T-helper 1 cell treated with Interleukin-12 subunit alpha and Interleukin-12 subunit beta and Interleukin-4 antibody, amounts not matched to agents 30 ng/mL and 1 ng/mL, for 36 hours (primary cell): ENCODE measurements around the gene ZFYVE19. TPM values are rescaled to one million over a fixed set of nuclear protein-coding genes. Genes with fewer than 3 reads are reported as not detected.
"Not testable (repeated sequence)": the region's sequence is repeated elsewhere in the genome, so short reads cannot be mapped to it uniquely, and the experiment has no call there.

Source experiments
- intact Hi-C: fragments of 100-400 bp; cut with micrococcal nuclease; formaldehyde crosslinking; loops from one replicate; pipeline ENCODE4 v1.15.1; 2024
- total RNA-seq: library from RNA; stranded (reverse); gene quantifications from 2 replicates; pipeline ENCODE4 v1.2.3, GENCODE V29; 2022

Gene ZFYVE19
- total RNA-seq, 1 donor from 2014 or later: 33.8 TPM

DNA sequence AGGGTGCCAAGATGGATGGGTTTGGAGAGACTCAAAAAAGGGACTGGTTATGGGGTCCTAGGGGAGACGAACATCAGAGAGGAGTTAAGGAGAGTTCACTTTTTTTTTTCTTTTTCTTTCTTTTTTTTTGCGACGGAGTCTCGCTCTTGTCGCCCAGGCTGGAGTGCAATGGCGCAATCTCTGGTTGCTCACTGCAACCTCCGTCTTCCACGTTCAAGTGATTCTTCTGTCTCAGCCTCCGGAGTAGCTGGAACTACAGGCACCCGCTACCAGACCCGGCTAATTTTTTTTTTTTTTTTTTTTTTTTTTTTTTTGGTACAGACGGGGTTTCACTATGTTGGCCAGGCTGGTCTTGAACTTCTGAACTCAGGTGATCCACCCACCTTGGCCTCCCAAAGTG is 38.1 kb downstream of the ZFYVE19 start:
- intact Hi-C loops: loop anchor here (2.0 kb wide), 1 partner anchor 14 kb away; no protein-coding TSS in a partner anchor

DNA sequence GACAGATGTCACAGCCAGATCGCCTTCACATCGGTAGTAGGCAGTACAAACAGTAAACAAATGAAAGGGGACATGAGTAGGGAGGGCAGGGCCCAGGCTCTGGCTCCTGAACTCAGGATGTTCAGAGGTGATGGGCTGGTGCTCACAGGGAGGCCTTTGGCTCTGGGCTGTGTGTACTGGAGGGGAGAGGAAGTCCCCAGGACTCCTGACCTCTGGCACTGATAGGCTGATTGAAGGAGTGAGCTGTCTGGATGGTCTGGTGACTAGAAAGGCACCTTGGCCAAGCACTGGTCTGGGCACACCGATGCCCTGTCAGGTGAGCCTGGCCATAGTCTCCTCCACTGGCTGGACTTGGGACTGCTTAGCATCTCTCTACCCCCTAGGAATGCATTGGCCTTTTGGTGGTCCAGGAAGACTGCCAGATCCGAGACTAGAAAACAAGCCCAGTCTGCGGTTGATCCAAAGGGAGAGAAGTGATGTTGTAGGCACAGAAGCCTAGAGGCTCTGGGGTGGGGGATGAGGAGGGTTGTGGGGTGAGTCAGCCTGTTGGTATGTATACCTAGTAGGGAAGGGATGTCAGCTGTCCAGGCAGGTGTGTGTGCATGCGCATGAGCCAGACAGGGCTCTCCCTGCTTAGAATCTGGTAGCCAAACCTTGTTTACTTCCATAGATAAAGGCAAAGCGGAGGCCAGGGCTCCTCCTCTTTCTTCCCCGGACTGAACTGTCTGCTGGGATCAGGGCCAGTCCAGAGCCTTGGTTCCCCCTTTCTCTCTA is 38.8 kb downstream of the ZFYVE19 start:
- intact Hi-C loops: loop anchor here (2.0 kb wide), 1 partner anchor 13 kb away; no protein-coding TSS in a partner anchor

DNA sequence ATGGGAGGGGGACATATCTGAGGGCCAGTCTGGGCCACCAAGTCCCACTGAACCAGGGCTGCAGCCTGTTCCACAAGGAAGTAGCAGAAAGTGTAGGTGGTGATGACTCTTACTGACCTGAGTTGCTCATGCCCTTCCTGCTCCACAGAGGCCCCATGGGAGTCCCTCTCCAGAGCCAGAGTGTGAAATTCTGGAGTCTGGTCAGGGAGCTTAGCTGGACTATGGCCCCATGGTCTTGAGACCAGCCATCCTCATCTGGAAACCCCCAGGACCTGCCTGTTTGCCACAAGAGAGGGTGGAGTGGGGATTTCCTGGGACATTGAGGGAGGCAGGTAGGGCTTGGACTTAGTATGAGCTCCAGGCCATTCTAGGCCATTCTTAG is 39.9 kb downstream of the ZFYVE19 start:
- intact Hi-C loops: no loop called here

DNA sequence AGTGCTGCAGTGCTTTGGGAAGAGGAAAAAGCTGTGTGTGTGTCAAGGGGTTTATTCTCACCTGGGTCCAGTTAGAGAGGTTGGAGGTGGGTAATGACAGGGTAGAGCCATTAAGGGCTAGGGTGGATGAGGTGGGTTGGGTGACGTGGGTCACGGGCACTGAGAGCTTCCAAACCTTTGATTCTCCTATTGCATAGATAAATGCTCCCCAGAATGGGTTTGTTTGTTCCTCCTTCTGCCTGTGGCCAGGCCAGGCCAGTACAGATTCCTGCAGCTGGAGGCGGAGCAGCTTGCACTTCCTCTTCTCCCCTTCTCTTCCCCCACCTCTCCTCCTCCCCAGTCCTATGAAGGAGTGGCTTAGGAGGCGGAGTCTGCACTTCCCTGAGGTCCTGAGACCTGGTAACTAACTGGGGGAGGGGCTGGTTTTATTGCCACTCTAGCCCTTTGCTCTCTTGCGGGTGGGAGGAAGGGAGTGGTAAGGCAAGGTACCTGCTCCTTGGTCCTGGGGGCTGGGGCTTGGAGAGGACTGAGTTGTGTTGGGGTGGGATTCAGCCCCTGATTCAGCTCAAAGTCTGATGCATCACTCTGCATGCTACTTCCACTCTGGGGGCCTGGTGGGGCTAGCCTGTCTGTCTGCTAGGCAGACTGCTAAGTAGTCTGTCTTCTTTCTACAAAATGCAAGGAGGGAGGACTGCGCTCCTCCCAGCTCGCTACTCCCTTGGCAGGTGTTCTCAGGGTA is 40.5 kb downstream of the ZFYVE19 start:
- intact Hi-C loops: no loop called here

DNA sequence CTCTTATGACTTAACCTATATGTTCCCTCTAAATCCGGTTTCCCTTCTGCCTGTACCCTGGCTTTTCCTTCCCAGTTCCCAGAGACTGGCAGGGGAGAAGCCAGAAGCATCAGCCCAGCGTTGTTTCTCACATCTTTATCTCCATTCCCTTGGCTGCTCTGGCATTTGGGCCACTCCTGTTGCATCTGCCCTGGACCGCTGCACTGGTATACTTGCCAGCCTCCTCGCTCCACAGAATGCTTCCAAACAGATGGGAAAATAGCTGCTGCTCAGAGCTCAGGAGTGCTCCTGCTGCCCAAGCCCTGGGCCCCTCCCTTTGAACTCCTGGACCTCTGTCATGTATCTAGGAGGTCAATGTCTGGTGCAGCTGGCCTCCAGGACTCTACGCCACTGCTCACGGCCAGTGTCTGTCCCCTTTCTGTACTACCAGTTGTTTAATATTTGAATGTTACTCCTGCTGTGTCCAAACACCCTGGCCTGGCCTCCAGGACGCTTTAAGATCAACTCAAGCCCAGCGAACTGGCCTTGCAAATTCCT is 43.8 kb downstream of the ZFYVE19 start:
- intact Hi-C loops: no loop called here

DNA sequence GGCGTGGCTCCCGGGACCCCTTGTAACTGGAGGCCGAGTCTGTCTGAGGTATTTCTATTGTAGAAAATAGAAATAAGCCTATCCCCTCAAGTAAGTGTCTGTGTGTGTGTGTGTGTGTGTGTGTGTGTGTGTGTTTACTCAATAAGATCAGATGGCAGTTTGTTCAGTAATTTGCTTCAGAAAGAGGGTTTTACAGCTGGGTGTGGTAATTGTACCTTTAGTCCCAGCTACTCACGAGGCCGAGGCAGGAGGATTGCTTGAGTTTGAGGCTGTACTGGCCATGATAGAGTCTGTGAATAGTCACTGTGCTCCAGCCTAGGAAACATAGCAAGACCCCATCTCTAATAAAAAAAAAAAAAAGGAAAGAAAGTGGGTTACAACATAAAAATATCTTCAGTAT is 45.6 kb downstream of the ZFYVE19 start:
- intact Hi-C loops: no loop called here

DNA sequence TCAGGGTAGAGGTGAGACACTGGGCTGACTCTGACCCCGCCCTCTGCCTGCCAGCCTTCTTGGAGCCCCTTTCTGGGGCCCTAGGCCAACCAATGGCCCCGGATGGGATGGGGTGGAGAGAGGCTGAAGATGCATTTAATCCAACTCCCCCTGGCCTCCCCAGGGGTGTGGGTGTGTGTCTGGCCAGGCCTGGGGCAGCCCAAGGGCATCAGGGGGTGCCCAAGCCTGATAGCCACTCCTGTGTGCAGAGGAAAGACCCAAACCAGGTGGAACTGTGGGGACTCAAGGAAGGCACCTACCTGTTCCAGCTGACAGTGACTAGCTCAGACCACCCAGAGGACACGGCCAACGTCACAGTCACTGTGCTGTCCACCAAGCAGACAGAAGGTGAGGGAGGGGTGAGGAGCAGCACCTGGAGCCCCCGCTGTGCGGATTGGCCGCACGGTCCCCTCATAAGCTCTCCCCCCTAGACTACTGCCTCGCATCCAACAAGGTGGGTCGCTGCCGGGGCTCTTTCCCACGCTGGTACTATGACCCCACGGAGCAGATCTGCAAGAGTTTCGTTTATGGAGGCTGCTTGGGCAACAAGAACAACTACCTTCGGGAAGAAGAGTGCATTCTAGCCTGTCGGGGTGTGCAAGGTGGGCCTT is 46.5 kb downstream of the ZFYVE19 start:
- intact Hi-C loops: no loop called here

DNA sequence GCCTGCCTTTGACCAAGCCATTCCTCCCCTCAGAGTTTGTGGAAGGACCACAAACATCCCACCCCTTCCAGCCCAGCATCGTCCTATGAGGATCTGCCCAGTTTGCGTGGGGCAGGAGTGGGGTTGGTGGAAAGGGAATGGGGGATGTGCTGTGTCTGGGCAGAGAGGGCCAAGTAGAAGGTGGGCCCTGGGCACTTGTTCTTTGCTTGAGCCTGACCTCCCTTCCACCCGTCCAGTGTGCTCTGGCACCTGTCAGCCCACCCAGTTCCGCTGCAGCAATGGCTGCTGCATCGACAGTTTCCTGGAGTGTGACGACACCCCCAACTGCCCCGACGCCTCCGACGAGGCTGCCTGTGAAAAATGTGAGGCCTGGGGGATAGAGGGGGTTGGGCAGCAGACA is 47.3 kb downstream of the ZFYVE19 start:
- intact Hi-C loops: no loop called here

DNA sequence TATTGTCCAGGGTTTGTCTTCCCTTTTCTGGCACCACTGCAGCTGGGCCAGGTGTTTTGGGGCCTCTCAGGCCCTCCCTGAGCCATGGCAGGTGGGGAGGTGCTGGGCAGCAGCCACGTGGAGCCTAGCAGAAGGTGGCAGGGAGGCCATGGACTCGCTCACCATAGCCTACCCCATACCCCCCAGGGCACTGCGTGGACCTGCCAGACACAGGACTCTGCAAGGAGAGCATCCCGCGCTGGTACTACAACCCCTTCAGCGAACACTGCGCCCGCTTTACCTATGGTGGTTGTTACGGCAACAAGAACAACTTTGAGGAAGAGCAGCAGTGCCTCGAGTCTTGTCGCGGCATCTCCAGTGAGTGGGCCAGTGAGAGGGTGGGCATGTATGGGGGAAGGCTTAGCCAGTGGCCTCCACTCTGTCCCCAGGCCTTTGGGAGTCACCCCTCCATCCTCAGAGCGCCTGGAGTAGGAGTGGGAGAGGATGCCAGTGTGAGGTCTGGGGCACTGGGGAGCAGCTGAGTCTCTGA is 48.9 kb downstream of the ZFYVE19 start:
- intact Hi-C loops: no loop called here

DNA sequence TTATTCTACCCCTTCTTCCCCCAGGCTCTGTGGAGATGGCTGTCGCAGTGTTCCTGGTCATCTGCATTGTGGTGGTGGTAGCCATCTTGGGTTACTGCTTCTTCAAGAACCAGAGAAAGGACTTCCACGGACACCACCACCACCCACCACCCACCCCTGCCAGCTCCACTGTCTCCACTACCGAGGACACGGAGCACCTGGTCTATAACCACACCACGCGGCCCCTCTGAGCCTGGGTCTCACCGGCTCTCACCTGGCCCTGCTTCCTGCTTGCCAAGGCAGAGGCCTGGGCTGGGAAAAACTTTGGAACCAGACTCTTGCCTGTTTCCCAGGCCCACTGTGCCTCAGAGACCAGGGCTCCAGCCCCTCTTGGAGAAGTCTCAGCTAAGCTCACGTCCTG is 49.9 kb downstream of the ZFYVE19 start:
- intact Hi-C loops: loop anchor here (1.0 kb wide), 3 partner anchors 38 to 329 kb away; partner anchors contain the start of gene VPS18

DNA sequence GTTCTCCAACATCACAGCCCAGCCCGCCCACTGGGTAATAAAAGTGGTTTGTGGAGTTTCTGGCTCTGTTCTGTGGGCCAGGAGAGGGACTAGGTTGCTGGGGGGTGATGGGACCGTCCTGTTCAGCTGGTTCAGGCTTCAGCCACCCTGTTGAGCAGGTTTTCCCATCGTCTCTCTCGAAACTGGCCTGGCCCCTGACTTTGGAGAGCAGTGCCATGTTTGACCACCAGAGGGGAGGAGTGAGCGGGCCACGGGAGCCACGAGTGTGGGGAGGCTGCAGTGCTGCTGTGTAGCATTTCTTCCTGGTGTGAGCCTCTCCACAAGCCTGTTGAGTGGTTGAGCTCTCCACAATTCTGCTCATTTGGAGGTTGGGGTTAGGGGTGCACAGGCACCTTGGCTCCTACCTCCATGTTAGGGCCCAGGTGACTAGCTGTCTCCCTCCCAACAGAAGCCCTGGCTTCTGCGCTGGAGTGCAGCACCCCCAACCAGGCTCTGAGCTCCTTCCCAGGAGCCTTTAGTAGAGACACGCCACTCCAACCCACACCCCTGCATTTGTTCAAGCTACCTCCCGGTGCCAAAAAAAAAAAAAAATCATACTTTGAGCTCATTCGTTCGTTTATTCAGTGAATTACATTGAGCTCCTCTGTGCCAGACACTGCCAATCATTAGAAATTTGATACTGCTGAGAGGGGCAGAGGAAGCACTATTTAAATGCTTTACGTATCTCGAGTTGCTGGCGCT is 50.9 kb downstream of the ZFYVE19 start:
- intact Hi-C loops: loop anchor here (1.0 to 2.0 kb wide), 4 partner anchors 13 to 328 kb away; partner anchors contain the start of genes SPINT1 and VPS18

DNA sequence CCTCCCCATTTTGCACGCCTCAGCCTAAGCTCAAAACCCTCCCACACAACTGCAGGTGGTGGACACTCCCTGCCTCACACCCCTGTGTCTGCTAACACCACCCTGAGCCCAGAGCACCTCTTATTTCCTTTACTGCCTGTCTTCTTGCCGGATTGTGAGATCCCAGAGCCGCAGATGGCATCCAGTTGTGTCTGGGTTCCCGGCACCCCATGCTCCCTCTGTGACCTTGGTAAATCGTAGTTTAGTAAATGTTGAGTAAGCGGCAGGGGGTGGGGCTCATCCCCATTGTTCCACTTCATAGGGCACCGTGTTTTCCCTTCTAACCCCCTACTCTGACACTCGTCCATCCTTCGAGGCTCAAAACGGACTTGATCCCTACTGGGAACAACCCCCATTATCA is 51.8 kb downstream of the ZFYVE19 start:
- intact Hi-C loops: loop anchor here (1.0 to 2.0 kb wide), 3 partner anchors 14 to 21 kb away; partner anchors contain the start of genes RHOV and SPINT1

DNA sequence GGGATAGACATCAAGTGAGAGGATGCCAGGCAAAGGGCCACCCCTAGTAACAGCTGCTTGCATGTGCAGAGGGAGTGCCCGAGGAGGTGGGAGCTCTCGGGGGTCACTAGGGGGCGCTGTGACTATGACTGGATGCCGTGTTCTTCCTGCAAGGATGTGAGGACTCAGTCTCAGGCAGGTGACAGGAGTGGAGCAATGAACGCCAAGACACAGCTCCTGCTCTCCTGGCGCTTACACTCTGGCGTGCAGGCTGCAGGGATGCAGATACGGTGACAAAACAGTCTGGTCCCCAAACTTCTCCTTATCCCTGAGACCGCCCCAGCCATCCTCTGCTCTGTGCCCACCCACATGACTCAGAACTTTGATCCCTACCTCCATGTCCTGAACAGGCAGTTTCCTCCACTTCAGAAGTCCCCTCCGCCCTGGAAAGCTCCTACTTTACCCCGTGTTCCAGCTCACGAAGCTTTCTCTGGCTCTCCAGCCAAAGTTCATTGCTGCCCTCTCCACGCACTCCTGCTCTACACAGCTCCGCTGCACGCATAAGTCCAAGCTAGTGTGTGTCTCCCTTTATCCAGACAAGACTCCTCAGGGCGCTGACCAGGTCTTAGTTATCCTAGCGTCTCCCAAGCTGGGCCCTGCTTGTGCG is 52.4 kb downstream of the ZFYVE19 start:
- intact Hi-C loops: loop anchor here (1.0 to 2.0 kb wide), 3 partner anchors 15 to 20 kb away; partner anchors contain the start of genes RHOV and SPINT1

DNA sequence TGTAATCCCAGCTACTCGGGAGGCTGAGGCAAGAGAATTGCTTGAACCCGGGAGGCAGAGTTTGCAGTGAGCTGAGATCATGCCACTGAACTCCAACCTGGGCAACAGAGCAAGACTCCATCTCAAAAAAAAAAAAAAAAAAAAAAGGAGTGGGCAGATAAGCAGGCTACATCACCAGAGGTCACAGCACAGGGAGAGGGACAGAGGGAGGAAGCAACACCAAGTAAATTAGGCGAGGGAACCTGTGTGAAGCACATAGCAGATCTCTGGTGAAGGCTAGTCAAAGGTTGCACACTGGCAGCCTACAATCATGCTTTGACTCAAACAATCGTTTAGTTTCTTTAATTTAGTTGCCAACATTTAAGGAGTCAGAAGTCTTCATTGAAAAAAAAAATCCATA is 54.3 kb downstream of the ZFYVE19 start:
- intact Hi-C loops: not testable (repeated sequence)

DNA sequence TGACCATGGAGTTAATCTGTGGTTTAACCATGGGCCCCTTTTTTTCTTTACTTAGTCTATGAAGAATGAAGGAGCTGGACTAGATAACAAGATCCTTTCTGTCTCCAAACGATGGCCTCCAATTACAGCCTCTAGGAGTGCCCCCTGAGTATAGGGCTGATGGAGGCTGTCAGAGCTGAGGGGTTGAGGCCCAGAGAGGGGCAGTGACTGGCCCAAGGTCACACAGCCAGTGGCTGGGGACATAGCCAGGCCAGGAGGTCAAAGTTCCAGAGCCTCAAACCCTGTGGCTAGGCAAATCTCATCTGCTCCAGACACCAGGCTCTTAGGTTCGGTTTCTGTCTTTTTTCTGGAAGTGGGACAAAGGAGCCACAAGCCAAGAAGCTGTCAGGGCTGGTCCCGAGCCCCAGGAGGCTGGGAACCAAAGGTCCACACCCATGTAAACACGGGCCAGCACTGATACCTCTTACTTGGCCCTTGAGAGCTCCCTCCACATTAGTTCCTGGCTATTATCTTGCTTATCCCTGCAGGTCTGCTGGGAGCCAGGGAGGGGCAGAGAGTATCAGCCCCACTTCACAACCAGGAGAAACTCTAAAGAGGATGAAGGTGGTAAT is 56.9 kb downstream of the ZFYVE19 start:
- intact Hi-C loops: no loop called here
